ENCODE measurements around the gene PTGDR2.

GRCh38 chr11:60889869-60890311 is 34.1 kb upstream of the PTGDR2 start:
- TF ChIP-seq CTCF (IDR thresholded peaks at IDR 0.05) (no peak), POLR2A (IDR thresholded peaks at IDR 0.05) (no peak)
